ENCODE measurements around the gene YAE1. TPM values are rescaled to one million over a fixed set of nuclear protein-coding genes. Genes with fewer than 3 reads are reported as not detected.

YAE1 gene
- total RNA-seq, 2 experiments from 2014 or later, result 10.0 to 10.5 TPM

DNA sequence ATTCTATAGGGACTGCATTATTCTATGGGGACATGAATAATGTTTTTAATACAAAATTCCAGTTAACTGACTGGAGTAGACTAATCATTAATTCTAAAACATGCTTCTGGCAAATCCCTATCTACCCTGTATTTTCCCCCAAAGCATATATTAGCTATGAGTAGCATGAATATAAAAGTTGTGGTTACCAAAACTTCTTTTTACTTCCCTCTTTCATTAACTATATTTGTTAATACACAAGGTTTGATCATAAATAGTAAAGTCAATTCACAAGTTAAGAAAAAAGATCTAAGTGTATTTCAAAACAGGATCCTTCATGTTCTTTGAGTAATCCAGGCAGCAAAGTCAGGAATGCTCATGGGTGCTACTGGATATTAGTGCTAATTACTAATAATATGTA, 54.3 kb downstream of the YAE1 start:
- H3K27ac Mint-ChIP-seq, result no peak overlapping the region
- no peak overlapping the region for H3K4me3 Mint-ChIP-seq
- H3K36me3 Mint-ChIP-seq, result peaks cover 2% of the 10 kb centered on the region
- H3K4me1 Mint-ChIP-seq, result peaks cover 23% of the 10 kb centered on the region
- CTCF ChIA-PET, result interaction anchor here (1.3 kb wide), 1 partner anchor 40 kb away, joined by 9 read pairs; no protein-coding TSS in a partner anchor
- DNase-seq (no peak), ATAC-seq (no peak)
- H3K27me3 Mint-ChIP-seq, result peaks cover 14% of the 10 kb centered on the region
- no peaks in the 10 kb centered on the region for H3K9me3 Mint-ChIP-seq (ENCODE audit: low read depth)

DNA sequence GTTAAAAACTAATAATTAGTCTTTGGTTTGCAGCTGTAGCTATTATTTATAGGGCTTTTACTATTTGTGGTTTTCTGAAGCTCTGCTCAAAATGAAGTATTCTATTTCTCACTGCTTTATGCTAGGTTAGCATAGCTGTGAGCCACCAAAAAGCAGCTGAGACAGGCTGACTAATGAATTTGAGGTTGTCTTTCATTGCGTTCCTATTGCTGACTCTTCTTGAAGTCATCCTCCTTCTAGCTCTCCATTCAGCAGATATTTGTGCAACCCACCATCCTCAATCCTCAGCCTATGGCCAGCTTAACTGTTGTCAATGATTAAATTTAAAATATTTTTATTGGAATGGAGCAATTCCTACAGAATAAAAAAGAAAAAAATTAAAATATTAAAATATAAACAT, 55.1 kb downstream of the YAE1 start:
- peaks cover 2% of the 10 kb centered on the region for H3K36me3 Mint-ChIP-seq
- no peak overlapping the region for H3K27ac Mint-ChIP-seq
- DNase-seq, result no peak
- H3K4me1 Mint-ChIP-seq, result peaks cover 27% of the 10 kb centered on the region
- ATAC-seq, result no peak
- H3K4me3 Mint-ChIP-seq, result no peak overlapping the region
- H3K27me3 Mint-ChIP-seq, result peaks cover 6% of the 10 kb centered on the region
- CTCF ChIA-PET, result interaction anchor here (1.3 kb wide), 1 partner anchor 40 kb away, joined by 9 read pairs; no protein-coding TSS in a partner anchor
- no peaks in the 10 kb centered on the region for H3K9me3 Mint-ChIP-seq (ENCODE audit: low read depth)

DNA sequence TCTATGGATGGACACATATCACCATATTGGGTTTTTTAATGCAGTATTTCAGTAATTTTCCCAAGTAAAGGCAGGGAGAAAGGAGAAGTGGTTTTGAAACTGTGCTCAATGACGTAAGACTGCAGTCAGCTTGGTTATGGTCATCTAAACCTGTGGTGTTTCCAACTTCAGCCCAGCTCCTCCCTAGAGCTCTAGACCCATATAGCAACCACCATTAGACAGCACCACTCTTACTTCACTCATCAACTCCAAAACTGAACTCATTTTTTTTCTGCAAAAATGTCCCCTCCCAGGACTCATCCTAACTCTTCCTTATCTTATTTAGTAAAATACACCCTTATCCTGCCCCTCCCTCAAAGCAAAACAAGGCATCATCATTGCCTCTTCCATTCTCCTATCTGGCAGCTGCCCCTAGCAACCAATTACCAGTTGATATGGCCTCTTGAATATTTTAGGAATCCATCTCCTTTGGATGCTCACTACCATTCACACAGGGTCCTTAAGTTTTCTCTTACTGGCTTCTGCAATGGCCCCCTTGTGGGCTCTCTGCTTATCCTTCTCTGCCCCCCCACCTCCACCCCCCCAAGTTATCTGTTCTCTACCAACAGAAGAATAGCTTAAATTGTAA, 55.7 kb downstream of the YAE1 start:
- peaks cover 30% of the 10 kb centered on the region for H3K4me1 Mint-ChIP-seq
- CTCF ChIA-PET, result interaction anchor here (1.3 to 3.2 kb wide), 3 partner anchors 41 to 124 kb away, joined by 4 to 27 read pairs (median 9); no protein-coding TSS in a partner anchor
- H3K27ac Mint-ChIP-seq, result peak overlapping the region; percentile 45
- peaks cover 2% of the 10 kb centered on the region for H3K27me3 Mint-ChIP-seq
- H3K36me3 Mint-ChIP-seq, result peaks cover 2% of the 10 kb centered on the region
- ATAC-seq (no peak), DNase-seq (no peak)
- no peaks in the 10 kb centered on the region for H3K9me3 Mint-ChIP-seq (ENCODE audit: low read depth)
- H3K4me3 Mint-ChIP-seq, result peak overlapping the region; percentile 92

Other genes starting within 250 kb of the YAE1 start
- gene RALA, start 57.2 kb downstream of the YAE1 start, total RNA-seq, result 10 to 100 TPM; 22.3 to 32.9 TPM